ENCODE measurements around the gene TNRC6C. TPM values are rescaled to one million over a fixed set of nuclear protein-coding genes. Genes with fewer than 3 reads are reported as not detected.
A peak's percentile ranks its signal among the peaks of the same experiment; 100 is the strongest.

TNRC6C gene
- total and polyA plus RNA-seq, 9 of the 15 experiments (the other 6 are each of a cell fraction or from before 2014, with no cell fraction given): 0.20 to 4.9 (median 2.3) TPM

DNA sequence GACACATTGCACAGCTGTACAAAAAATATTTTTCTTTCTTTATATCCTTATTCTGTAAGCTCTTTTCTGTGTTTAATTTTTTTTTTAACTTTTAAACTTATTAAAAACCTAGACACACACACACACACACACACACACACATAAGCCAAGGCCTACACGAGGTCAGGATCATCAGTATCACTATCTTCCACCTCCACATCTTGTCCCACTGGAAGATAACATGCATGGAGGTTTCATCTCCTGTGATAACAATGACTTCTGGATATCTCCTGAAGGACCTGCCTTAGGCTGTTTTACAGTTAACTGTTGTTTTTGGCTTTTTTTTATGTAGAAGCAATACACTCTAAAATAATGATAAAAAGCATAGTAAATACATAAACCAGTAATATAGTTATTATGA lies 71.2 kb downstream of the TNRC6C start (continued):
- TF ChIP-seq ZNF431 (CRISPR knock-in tag; IDR thresholded peaks at IDR 0.05) (no peak), POLR2AphosphoS5 (IDR thresholded peaks at IDR 0.05; ENCODE audit: control insufficient read depth, insufficient read depth, low read depth, low read length) (peak; percentile 89), GTF2E2 (tag; IDR thresholded peaks at IDR 0.05) (no peak), NFIX (CRISPR knock-in tag; IDR thresholded peaks at IDR 0.05; ENCODE audit: low read depth) (no peak), TCF7L2 (IDR thresholded peaks at IDR 0.05; ENCODE audit: low read depth, low read length) (no peak), CTBP1 (IDR thresholded peaks at IDR 0.05; ENCODE audit: borderline replicate concordance) (peak; percentile 96), CHCHD3 (CRISPR knock-in tag; IDR thresholded peaks at IDR 0.05) (no peak), CREM (IDR thresholded peaks at IDR 0.05; ENCODE audit: low read depth) (peak; percentile 70), L3MBTL2 (IDR thresholded peaks at IDR 0.05) (0 out of 2 replicates have a peak, but pooled peaks have one; percentile 37), SIN3B (IDR thresholded peaks at IDR 0.05; ENCODE audit: low read depth) (no peak), ZFP1 (CRISPR knock-in tag; IDR thresholded peaks at IDR 0.05) (no peak)
- TF ChIP-seq, protein P1, sequence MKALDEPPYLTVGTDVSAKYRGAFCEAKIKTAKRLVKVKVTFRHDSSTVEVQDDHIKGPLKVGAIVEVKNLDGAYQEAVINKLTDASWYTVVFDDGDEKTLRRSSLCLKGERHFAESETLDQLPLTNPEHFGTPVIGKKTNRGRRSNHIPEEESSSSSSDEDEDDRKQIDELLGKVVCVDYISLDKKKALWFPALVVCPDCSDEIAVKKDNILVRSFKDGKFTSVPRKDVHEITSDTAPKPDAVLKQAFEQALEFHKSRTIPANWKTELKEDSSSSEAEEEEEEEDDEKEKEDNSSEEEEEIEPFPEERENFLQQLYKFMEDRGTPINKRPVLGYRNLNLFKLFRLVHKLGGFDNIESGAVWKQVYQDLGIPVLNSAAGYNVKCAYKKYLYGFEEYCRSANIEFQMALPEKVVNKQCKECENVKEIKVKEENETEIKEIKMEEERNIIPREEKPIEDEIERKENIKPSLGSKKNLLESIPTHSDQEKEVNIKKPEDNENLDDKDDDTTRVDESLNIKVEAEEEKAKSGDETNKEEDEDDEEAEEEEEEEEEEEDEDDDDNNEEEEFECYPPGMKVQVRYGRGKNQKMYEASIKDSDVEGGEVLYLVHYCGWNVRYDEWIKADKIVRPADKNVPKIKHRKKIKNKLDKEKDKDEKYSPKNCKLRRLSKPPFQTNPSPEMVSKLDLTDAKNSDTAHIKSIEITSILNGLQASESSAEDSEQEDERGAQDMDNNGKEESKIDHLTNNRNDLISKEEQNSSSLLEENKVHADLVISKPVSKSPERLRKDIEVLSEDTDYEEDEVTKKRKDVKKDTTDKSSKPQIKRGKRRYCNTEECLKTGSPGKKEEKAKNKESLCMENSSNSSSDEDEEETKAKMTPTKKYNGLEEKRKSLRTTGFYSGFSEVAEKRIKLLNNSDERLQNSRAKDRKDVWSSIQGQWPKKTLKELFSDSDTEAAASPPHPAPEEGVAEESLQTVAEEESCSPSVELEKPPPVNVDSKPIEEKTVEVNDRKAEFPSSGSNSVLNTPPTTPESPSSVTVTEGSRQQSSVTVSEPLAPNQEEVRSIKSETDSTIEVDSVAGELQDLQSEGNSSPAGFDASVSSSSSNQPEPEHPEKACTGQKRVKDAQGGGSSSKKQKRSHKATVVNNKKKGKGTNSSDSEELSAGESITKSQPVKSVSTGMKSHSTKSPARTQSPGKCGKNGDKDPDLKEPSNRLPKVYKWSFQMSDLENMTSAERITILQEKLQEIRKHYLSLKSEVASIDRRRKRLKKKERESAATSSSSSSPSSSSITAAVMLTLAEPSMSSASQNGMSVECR (CRISPR knock-in tag; IDR thresholded peaks at IDR 0.05): no peak
- TF ChIP-seq, protein P2, sequence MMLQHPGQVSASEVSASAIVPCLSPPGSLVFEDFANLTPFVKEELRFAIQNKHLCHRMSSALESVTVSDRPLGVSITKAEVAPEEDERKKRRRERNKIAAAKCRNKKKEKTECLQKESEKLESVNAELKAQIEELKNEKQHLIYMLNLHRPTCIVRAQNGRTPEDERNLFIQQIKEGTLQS (IDR thresholded peaks at IDR 0.05): no peak
- TF ChIP-seq, protein P2 (CRISPR knock-in tag; conservative IDR thresholded peaks at IDR 0.05): no peak
- TF ChIP-seq, protein P3, sequence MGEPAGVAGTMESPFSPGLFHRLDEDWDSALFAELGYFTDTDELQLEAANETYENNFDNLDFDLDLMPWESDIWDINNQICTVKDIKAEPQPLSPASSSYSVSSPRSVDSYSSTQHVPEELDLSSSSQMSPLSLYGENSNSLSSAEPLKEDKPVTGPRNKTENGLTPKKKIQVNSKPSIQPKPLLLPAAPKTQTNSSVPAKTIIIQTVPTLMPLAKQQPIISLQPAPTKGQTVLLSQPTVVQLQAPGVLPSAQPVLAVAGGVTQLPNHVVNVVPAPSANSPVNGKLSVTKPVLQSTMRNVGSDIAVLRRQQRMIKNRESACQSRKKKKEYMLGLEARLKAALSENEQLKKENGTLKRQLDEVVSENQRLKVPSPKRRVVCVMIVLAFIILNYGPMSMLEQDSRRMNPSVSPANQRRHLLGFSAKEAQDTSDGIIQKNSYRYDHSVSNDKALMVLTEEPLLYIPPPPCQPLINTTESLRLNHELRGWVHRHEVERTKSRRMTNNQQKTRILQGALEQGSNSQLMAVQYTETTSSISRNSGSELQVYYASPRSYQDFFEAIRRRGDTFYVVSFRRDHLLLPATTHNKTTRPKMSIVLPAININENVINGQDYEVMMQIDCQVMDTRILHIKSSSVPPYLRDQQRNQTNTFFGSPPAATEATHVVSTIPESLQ (CRISPR knock-in tag; IDR thresholded peaks at IDR 0.05): no peak
- TF ChIP-seq, protein P4, sequence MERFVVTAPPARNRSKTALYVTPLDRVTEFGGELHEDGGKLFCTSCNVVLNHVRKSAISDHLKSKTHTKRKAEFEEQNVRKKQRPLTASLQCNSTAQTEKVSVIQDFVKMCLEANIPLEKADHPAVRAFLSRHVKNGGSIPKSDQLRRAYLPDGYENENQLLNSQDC (CRISPR knock-in tag; IDR thresholded peaks at IDR 0.05): no peak
- TF ChIP-seq, protein P5, sequence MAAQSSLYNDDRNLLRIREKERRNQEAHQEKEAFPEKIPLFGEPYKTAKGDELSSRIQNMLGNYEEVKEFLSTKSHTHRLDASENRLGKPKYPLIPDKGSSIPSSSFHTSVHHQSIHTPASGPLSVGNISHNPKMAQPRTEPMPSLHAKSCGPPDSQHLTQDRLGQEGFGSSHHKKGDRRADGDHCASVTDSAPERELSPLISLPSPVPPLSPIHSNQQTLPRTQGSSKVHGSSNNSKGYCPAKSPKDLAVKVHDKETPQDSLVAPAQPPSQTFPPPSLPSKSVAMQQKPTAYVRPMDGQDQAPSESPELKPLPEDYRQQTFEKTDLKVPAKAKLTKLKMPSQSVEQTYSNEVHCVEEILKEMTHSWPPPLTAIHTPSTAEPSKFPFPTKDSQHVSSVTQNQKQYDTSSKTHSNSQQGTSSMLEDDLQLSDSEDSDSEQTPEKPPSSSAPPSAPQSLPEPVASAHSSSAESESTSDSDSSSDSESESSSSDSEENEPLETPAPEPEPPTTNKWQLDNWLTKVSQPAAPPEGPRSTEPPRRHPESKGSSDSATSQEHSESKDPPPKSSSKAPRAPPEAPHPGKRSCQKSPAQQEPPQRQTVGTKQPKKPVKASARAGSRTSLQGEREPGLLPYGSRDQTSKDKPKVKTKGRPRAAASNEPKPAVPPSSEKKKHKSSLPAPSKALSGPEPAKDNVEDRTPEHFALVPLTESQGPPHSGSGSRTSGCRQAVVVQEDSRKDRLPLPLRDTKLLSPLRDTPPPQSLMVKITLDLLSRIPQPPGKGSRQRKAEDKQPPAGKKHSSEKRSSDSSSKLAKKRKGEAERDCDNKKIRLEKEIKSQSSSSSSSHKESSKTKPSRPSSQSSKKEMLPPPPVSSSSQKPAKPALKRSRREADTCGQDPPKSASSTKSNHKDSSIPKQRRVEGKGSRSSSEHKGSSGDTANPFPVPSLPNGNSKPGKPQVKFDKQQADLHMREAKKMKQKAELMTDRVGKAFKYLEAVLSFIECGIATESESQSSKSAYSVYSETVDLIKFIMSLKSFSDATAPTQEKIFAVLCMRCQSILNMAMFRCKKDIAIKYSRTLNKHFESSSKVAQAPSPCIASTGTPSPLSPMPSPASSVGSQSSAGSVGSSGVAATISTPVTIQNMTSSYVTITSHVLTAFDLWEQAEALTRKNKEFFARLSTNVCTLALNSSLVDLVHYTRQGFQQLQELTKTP (IDR thresholded peaks at IDR 0.05; ENCODE audit: low read depth in 1 of 2, partially characterized antibody in 2 of 2): peak in 1 of 2 experiments; percentile 44
